Measurements from ENCODE around the gene ABCF3.

- TF ChIP-seq, protein P1, sequence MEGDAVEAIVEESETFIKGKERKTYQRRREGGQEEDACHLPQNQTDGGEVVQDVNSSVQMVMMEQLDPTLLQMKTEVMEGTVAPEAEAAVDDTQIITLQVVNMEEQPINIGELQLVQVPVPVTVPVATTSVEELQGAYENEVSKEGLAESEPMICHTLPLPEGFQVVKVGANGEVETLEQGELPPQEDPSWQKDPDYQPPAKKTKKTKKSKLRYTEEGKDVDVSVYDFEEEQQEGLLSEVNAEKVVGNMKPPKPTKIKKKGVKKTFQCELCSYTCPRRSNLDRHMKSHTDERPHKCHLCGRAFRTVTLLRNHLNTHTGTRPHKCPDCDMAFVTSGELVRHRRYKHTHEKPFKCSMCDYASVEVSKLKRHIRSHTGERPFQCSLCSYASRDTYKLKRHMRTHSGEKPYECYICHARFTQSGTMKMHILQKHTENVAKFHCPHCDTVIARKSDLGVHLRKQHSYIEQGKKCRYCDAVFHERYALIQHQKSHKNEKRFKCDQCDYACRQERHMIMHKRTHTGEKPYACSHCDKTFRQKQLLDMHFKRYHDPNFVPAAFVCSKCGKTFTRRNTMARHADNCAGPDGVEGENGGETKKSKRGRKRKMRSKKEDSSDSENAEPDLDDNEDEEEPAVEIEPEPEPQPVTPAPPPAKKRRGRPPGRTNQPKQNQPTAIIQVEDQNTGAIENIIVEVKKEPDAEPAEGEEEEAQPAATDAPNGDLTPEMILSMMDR (optimal IDR thresholded peaks at IDR 0.05 in 1 of 3, IDR thresholded peaks at IDR 0.05 in 1 of 3, conservative IDR thresholded peaks at IDR 0.05 in 1 of 3; ENCODE audit: extremely low read depth in 1 of 3, insufficient read depth in 2 of 3, low read length in 3 of 3): no peak
- TF ChIP-seq EZH2 (IDR thresholded peaks at IDR 0.05; ENCODE audit: low read length): no peak
Observed at GRCh38 chr3:184173374-184173722, 12.7 kb upstream of the ABCF3 start.
